Mesodermal cell (in vitro differentiated cells): Measurements from ENCODE around the gene NR2F6.

Source experiments
- H3K27ac ChIP-seq: 2 replicates; pipeline ENCODE4 v1.7.0; 2013; ENCODE audit warnings: mild to moderate bottlenecking, low read depth, low read length, moderate library complexity; ENCODE audit not compliant: severe bottlenecking
- H3K36me3 ChIP-seq: 2 replicates; pipeline ENCODE4 v1.7.1; 2013; ENCODE audit warnings: mild to moderate bottlenecking, low read length, moderate library complexity; ENCODE audit not compliant: control insufficient read depth, insufficient read depth
- H3K4me1 ChIP-seq: one replicate; pipeline ENCODE4 v1.7.1; 2013; ENCODE audit warnings: mild to moderate bottlenecking, low read length; ENCODE audit not compliant: insufficient read depth, control insufficient read depth, poor library complexity, severe bottlenecking
- H3K4me3 ChIP-seq: 2 replicates; pipeline ENCODE4 v1.7.0; 2013; ENCODE audit warnings: low read length, control low read depth, mild to moderate bottlenecking; ENCODE audit not compliant: insufficient read depth, poor library complexity, severe bottlenecking; ENCODE audit errors: extremely low read depth
- H3K9me3 ChIP-seq: 2 replicates; pipeline ENCODE4 v1.7.1; 2013; ENCODE audit warnings: mild to moderate bottlenecking, low read length, moderate library complexity; ENCODE audit not compliant: control insufficient read depth
- WGBS, 2 experiments: methylation state at CpG; one replicate each; pipeline ENCODE4 v1.1.5; 2013; ENCODE audit warnings: missing lambda C conversion rate in 2 of 2; ENCODE audit not compliant: insufficient coverage in 2 of 2; 5-methylcytosine and 5-hydroxymethylcytosine counted together

Gene NR2F6

GRCh38 chr19:17236811-17237543 lies 8.7 kb downstream of the NR2F6 start:
- Histone ChIP-seq H3K4me3 (no peak overlapping the region), H3K9me3 (no peaks in the 10 kb centered on the region), H3K27ac (peak overlapping the region; percentile 36), H3K4me1 (peaks cover 16% of the 10 kb centered on the region), H3K36me3 (peaks cover 71% of the 10 kb centered on the region)
- 97 to 99% methylated on average over 15 to 17 of the region's 18 CpGs for WGBS, 2 experiments

- Histone ChIP-seq H3K4me1 (peaks cover 16% of the 10 kb centered on the region), H3K9me3 (no peaks in the 10 kb centered on the region), H3K27ac (peak overlapping the region; percentile 67), H3K36me3 (peaks cover 76% of the 10 kb centered on the region), H3K4me3 (peak overlapping the region; percentile 44)
- WGBS, 2 experiments: 0% methylated on average over 5 of the region's 27 CpGs; no CpG with 5 or more reads in 1 of the 2 experiments
Observed at GRCh38 chr19:17235971-17236777, 9.5 kb downstream of the NR2F6 start.

- 2 to 3% methylated on average over 58 to 70 of the region's 80 CpGs for WGBS, 2 experiments
- H3K36me3 ChIP-seq: peaks cover 75% of the 10 kb centered on the region
- H3K9me3 ChIP-seq: no peaks in the 10 kb centered on the region
- H3K27ac ChIP-seq: peak overlapping the region; percentile 67
- H3K4me1 ChIP-seq: peaks cover 16% of the 10 kb centered on the region
- H3K4me3 ChIP-seq: peak overlapping the region; percentile 44
Observed at GRCh38 chr19:17235300-17235970, 10.3 kb downstream of the NR2F6 start.

GRCh38 chr19:17234911-17235299 lies 10.8 kb downstream of the NR2F6 start:
- Histone ChIP-seq H3K4me1 (peaks cover 16% of the 10 kb centered on the region), H3K9me3 (no peaks in the 10 kb centered on the region), H3K36me3 (peaks cover 69% of the 10 kb centered on the region), H3K4me3 (peak overlapping the region; percentile 44), H3K27ac (peak overlapping the region; percentile 67)
- WGBS, 2 experiments: 5 to 8% methylated on average over 4 to 6 of the region's 11 CpGs

GRCh38 chr19:17232258-17232657 lies 13.5 kb downstream of the NR2F6 start:
- Histone ChIP-seq H3K4me3 (no peak overlapping the region), H3K36me3 (peaks cover 52% of the 10 kb centered on the region), H3K9me3 (no peaks in the 10 kb centered on the region), H3K27ac (no peak overlapping the region), H3K4me1 (peaks cover 19% of the 10 kb centered on the region)
- 96 to 97% methylated on average over 10 to 25 of the region's 25 CpGs for WGBS, 2 experiments

GRCh38 chr19:17229890-17230289 lies 15.8 kb downstream of the NR2F6 start:
- WGBS, 2 experiments: 87 to 91% methylated on average over 3 of the region's 3 CpGs
- Histone ChIP-seq H3K9me3 (no peaks in the 10 kb centered on the region), H3K36me3 (peaks cover 40% of the 10 kb centered on the region), H3K4me3 (no peak overlapping the region), H3K4me1 (peaks cover 10% of the 10 kb centered on the region), H3K27ac (no peak overlapping the region)

- no peak overlapping the region for H3K27ac ChIP-seq
- H3K9me3 ChIP-seq: no peaks in the 10 kb centered on the region
- no peak overlapping the region for H3K4me3 ChIP-seq
- H3K4me1 ChIP-seq: peaks cover 3% of the 10 kb centered on the region
- WGBS, 2 experiments: 75 to 76% methylated on average over 11 to 12 of the region's 13 CpGs
- peaks cover 24% of the 10 kb centered on the region for H3K36me3 ChIP-seq
Observed at GRCh38 chr19:17227798-17228367, 17.8 kb downstream of the NR2F6 start.

GRCh38 chr19:17226002-17226933 lies 19.5 kb downstream of the NR2F6 start, which contains the start of gene OCEL1:
OCEL1 (plus strand) TSS chr19:17226226; CDS start chr19:17226248, 22 bp downstream.
- H3K9me3 ChIP-seq: no peaks in the 10 kb centered on the region
- peaks cover 3% of the 10 kb centered on the region for H3K4me1 ChIP-seq
- peaks cover 7% of the 10 kb centered on the region for H3K36me3 ChIP-seq
- H3K27ac ChIP-seq: peak within 1 kb of the TSS; percentile 92
- 0 to 1% methylated on average over 64 to 68 of the region's 90 CpGs for WGBS, 2 experiments
- H3K4me3 ChIP-seq: peak within 1 kb of the TSS; percentile 65

GRCh38 chr19:17225053-17225452 lies 20.7 kb downstream of the NR2F6 start:
- H3K4me1 ChIP-seq: peaks cover 6% of the 10 kb centered on the region
- peaks cover under 1% of the 10 kb centered on the region for H3K36me3 ChIP-seq
- no peak overlapping the region for H3K4me3 ChIP-seq
- 93 to 98% methylated on average over 5 to 8 of the region's 10 CpGs for WGBS, 2 experiments
- H3K9me3 ChIP-seq: no peaks in the 10 kb centered on the region
- H3K27ac ChIP-seq: no peak overlapping the region
